Lung (tissue), 12 donors: ENCODE measurements around the gene INPP4A. TPM values are rescaled to one million over a fixed set of nuclear protein-coding genes. Genes with fewer than 3 reads are reported as not detected.

Source experiments
- ATAC-seq: fragments of 200-7000 bp; cut with Tn5 transposase; one replicate; pipeline ENCODE4 v1.9.1; 2020; ENCODE audit warnings: moderate number of reproducible peaks; ENCODE audit not compliant: insufficient read depth, low FRiP score
- DNase-seq, 3 donors: peaks; one replicate each; pipeline ENCODE4 v3.0.0-alpha.2; 2013 to 2017
- H3K27ac ChIP-seq, 2 donors: one replicate each; pipeline ENCODE4 v1.5.1; 2013; ENCODE audit warnings: mild to moderate bottlenecking in 2 of 2, moderate library complexity in 2 of 2, control low read depth in 1 of 2, inconsistent platforms in 1 of 2, low read depth in 1 of 2, low read length in 1 of 2
- H3K27me3 ChIP-seq, 3 donors: one replicate each; pipeline ENCODE4 v1.5.1; 2013; ENCODE audit warnings: low read length in 2 of 3; ENCODE audit not compliant: control insufficient read depth in 3 of 3, insufficient read depth in 3 of 3
- H3K36me3 ChIP-seq, 4 donors: one replicate each; pipeline ENCODE4 v1.5.1; 2013; ENCODE audit warnings: low read length in 4 of 4, mild to moderate bottlenecking in 1 of 4, moderate library complexity in 1 of 4; ENCODE audit not compliant: control insufficient read depth in 4 of 4, insufficient read depth in 4 of 4
- H3K4me1 ChIP-seq, 5 donors: one replicate each; pipeline ENCODE4 v1.5.1; 2013; ENCODE audit warnings: low read length in 5 of 5, mild to moderate bottlenecking in 2 of 5, moderate library complexity in 1 of 5; ENCODE audit not compliant: control insufficient read depth in 5 of 5, insufficient read depth in 5 of 5
- H3K4me3 ChIP-seq: one replicate; pipeline ENCODE4 v1.5.1; 2013; ENCODE audit warnings: mild to moderate bottlenecking, control low read depth, moderate library complexity
- H3K9ac ChIP-seq, 2 donors: one replicate each; pipeline ENCODE4 v1.5.1; 2013; ENCODE audit warnings: low read length in 2 of 2, control low read depth in 1 of 2; ENCODE audit not compliant: insufficient read depth in 1 of 2
- H3K9me3 ChIP-seq, 4 donors: one replicate each; pipeline ENCODE4 v1.5.1; 2013; ENCODE audit warnings: low read length in 3 of 4, mild to moderate bottlenecking in 1 of 4, moderate library complexity in 1 of 4; ENCODE audit not compliant: control insufficient read depth in 4 of 4, insufficient read depth in 3 of 4
- WGBS, 2 donors: extraction: QIAGEN DNeasy Blood & Tissue Kit; methylation state at CpG; one replicate each; pipeline ENCODE4 v1.1.7; 2013; 5-methylcytosine and 5-hydroxymethylcytosine counted together
- polyA plus RNA-seq, 2 donors: library from polyadenylated mRNA; stranded (reverse); fragments of 200-250 nt; gene quantifications; one replicate each; pipeline ENCODE4 v1.2.1, GENCODE V29; 2013
- total RNA-seq, 2 donors: library from RNA; depleted of rRNA in 1 of 2; stranded (reverse); fragments of >200 nt in 1 of 2; gene quantifications; one replicate each; pipeline ENCODE4 v1.2.1, GENCODE V29; 2014 to 2021
- TF ChIP-seq, protein P1 (sequence below): IDR thresholded peaks from 2 replicates; pipeline ENCODE4 v1.5.1; 2012; ENCODE audit warnings: mild to moderate bottlenecking; ENCODE audit errors: control extremely low read depth, extremely low read depth
- donor health status: control.
- donor health status: control.
- donor health status: Bipolar disorder and iron deficiency.
- donor health status: healthy.
- donor health status: DM: yes; HTN: yes; CAD: no.

Gene INPP4A
- total and polyA plus RNA-seq, 4 donors = 8.0 to 43.3 (median 19.8) TPM

DNA sequence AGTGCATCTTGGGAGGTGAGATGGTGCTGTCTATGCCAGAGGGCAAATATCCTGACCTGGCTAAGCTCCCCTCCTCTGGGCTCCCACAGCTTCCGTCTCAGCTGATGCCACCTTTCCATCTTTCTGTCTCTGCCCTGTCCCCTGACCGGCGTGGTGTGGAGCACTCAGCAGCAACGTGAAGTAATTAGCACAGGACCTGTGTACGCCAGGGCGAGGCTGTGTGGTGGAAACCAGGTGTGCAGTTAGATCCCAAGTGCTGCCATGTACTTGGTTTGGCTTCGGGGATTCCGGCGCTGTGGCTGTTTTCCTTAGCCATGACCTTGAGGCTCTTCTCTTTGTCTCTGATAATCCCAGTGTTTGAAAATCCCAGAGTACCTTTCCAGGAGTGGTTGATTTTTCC is 127.1 kb downstream of the INPP4A start:
- H3K36me3 ChIP-seq = peaks cover 3 to 71% (median 12%) of the 10 kb centered on the region in 4 donors

DNA sequence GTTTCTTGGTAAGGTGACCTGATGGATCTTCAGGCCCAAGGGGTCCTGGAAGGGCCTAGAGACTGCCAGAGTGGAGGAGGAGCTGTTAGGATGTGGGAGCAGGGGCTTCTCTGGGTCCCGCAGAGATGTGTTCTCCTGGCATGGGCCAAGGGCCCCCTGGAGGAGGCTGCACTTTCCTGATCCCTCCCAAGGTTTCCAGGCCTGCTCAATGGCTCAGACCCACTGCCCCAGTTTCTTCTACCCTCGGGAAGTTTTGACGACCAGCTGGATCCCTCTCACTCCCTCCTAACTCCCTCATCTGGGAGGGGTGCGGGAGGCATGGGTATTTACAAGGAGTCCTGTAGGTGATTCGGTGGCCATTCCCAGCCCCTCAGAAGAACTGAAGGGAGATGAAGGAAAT is 127.6 kb downstream of the INPP4A start:
- H3K4me3 ChIP-seq = no peak overlapping the region
- no peak overlapping the region for H3K27ac ChIP-seq
- no peaks in the 10 kb centered on the region for H3K4me1 ChIP-seq
- no peaks in the 10 kb centered on the region for H3K9me3 ChIP-seq
- no peaks in the 10 kb centered on the region for H3K27me3 ChIP-seq
- H3K36me3 ChIP-seq = peaks cover 3 to 71% (median 11%) of the 10 kb centered on the region in 4 donors
- ATAC-seq (no peak), DNase-seq (no peak)
- 91 to 95% methylated on average over 5 of the region's 5 CpGs for WGBS, 2 donors
- TF ChIP-seq, protein P1, sequence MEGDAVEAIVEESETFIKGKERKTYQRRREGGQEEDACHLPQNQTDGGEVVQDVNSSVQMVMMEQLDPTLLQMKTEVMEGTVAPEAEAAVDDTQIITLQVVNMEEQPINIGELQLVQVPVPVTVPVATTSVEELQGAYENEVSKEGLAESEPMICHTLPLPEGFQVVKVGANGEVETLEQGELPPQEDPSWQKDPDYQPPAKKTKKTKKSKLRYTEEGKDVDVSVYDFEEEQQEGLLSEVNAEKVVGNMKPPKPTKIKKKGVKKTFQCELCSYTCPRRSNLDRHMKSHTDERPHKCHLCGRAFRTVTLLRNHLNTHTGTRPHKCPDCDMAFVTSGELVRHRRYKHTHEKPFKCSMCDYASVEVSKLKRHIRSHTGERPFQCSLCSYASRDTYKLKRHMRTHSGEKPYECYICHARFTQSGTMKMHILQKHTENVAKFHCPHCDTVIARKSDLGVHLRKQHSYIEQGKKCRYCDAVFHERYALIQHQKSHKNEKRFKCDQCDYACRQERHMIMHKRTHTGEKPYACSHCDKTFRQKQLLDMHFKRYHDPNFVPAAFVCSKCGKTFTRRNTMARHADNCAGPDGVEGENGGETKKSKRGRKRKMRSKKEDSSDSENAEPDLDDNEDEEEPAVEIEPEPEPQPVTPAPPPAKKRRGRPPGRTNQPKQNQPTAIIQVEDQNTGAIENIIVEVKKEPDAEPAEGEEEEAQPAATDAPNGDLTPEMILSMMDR = no peak
- no peak overlapping the region for H3K9ac ChIP-seq

More for the DNA sequence above, 127.1 kb downstream of the INPP4A start:
- Histone ChIP-seq H3K27ac (no peak overlapping the region), H3K4me1 (no peaks in the 10 kb centered on the region), H3K9ac (no peak overlapping the region), H3K27me3 (no peaks in the 10 kb centered on the region), H3K4me3 (no peak overlapping the region), H3K9me3 (no peaks in the 10 kb centered on the region)
- 95 to 97% methylated on average over 9 of the region's 9 CpGs for WGBS, 2 donors
- DNase-seq (no peak), ATAC-seq (no peak)
- TF ChIP-seq, protein P1 = no peak

DNA sequence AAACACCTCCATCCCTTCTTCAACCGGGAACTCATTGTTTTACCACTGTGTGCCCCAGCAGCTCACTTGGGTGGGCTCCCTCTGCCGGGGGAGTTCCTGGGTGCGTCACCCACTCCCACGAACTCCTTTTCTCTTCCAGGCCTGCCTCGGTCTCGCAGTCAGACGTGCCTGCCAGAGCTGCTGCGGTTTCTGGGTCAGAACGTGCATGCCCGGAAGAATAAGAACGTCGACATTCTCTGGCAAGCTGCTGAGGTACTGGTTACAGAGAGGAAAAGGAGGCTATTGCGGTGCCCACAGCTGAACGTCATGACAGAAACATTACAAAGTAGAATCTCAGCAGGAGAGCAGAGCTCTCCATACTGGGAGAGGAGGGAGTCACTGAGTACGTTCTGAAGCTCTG is 128.0 kb downstream of the INPP4A start:
- H3K36me3 ChIP-seq = peaks cover 3 to 71% (median 9%) of the 10 kb centered on the region in 4 donors
- no peak overlapping the region for H3K27ac ChIP-seq
- H3K4me1 ChIP-seq = no peaks in the 10 kb centered on the region
- no peak overlapping the region for H3K4me3 ChIP-seq
- TF ChIP-seq, protein P1 = no peak
- no peak for ATAC-seq
- no peak overlapping the region for H3K9ac ChIP-seq
- no peaks in the 10 kb centered on the region for H3K27me3 ChIP-seq
- H3K9me3 ChIP-seq = no peaks in the 10 kb centered on the region
- WGBS, 2 donors = 93% methylated on average over 15 of the region's 15 CpGs
- no peak for DNase-seq

DNA sequence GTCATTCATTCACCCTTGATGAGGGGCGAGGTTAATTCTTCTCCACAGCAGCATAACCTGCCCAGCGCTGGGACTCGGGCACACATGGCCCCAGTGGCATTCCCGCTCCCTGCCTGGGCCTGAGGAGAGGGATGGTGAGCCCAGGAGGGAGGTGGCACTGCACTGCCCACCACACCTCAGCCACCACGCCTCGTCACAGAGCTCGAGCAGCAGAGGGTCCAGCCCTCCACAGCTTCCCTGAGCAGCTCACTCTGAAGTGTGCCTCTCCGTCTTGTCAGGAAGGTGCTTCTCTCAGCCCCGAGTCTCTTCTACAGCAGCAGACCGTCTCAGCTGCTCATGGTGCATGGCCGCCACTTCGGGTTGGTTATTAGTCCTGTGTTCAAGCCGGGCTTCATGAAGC is 128.8 kb downstream of the INPP4A start:
- ATAC-seq (no peak), DNase-seq (no peak)
- H3K9me3 ChIP-seq = no peaks in the 10 kb centered on the region
- no peak overlapping the region for H3K27ac ChIP-seq
- no peak overlapping the region for H3K4me3 ChIP-seq
- WGBS, 2 donors = 96 to 97% methylated on average over 13 of the region's 13 CpGs
- peaks cover 3 to 72% (median 7%) of the 10 kb centered on the region in 4 donors for H3K36me3 ChIP-seq
- H3K27me3 ChIP-seq = no peaks in the 10 kb centered on the region
- TF ChIP-seq, protein P1 = no peak
- H3K9ac ChIP-seq = no peak overlapping the region
- H3K4me1 ChIP-seq = no peaks in the 10 kb centered on the region
